ENCODE measurements around the gene LARP4B. TPM values are rescaled to one million over a fixed set of nuclear protein-coding genes. Genes with fewer than 3 reads are reported as not detected.

Gene LARP4B
- total and polyA plus RNA-seq, 2 donors (not counting 3 experiments of a cell fraction or from before 2014, with no cell fraction given) = 27.4 to 101 TPM

GRCh38 chr10:774223-774622, 157.3 kb downstream of the LARP4B start:
- FAIRE-seq = no peak
- TF ChIP-seq EZH2 (IDR thresholded peaks at IDR 0.05; ENCODE audit: borderline replicate concordance, low read depth, low read length, severe bottlenecking) (no peak), JUN (IDR thresholded peaks at IDR 0.05; ENCODE audit: borderline replicate concordance, insufficient read depth, insufficient read length, low read depth) (no peak), FOS (IDR thresholded peaks at IDR 0.05; ENCODE audit: borderline replicate concordance, insufficient read depth, low read length) (no peak), MYC (IDR thresholded peaks at IDR 0.05; ENCODE audit: low read depth, low read length) (no peak), POLR2AphosphoS5 (IDR thresholded peaks at IDR 0.05; ENCODE audit: insufficient read depth, low read depth, low read length) (no peak), MAX (IDR thresholded peaks at IDR 0.05; ENCODE audit: insufficient read depth, insufficient read length) (no peak), GATA2 (IDR thresholded peaks at IDR 0.05; ENCODE audit: insufficient read depth, insufficient read length, low read depth, low read length) (no peak)
- Histone ChIP-seq H3K27ac (ENCODE audit: insufficient read depth, low read depth, low read length) (no peak overlapping the region), H3K79me2 (ENCODE audit: control insufficient read depth, insufficient read depth, low read length) (no peaks in the 10 kb centered on the region), H3K9ac (replicated peaks; ENCODE audit: extremely low read depth, insufficient read depth, low read length) (no peak overlapping the region), H3K27me3 (ENCODE audit: control insufficient read depth in 2 of 2, insufficient read depth in 2 of 2, low read length in 2 of 2) (no peaks in the 10 kb centered on the region), H3K4me1 (ENCODE audit: control insufficient read depth, extremely low read depth, insufficient read depth, low read length) (no peaks in the 10 kb centered on the region), H3K4me3 (replicated peaks in 1 of 3; ENCODE audit: insufficient read depth in 1 of 3, low read depth in 1 of 3, low read length in 3 of 3) (no peak overlapping the region), H3K4me2 (ENCODE audit: insufficient read depth, low read length) (no peak overlapping the region), H3K36me3 (ENCODE audit: control insufficient read depth in 2 of 2, extremely low read depth in 1 of 2, insufficient read depth in 2 of 2, low read length in 2 of 2) (no peaks in the 10 kb centered on the region), H3K9me3 (replicated peaks; ENCODE audit: control insufficient read depth, insufficient read depth, low read length) (no peaks in the 10 kb centered on the region), H4K20me1 (replicated peaks; ENCODE audit: control insufficient read depth, extremely low read depth, insufficient read depth, low read length) (no peaks in the 10 kb centered on the region), H3K9me1 (replicated peaks; ENCODE audit: control insufficient read depth, extremely low read depth, insufficient read depth, low read length) (no peaks in the 10 kb centered on the region), H2AFZ (ENCODE audit: low read depth, low read length) (no peak overlapping the region)
- POLR2A ChIA-PET = no interaction called here
- intact Hi-C loops (cut with micrococcal nuclease) (no loop called here), dilution Hi-C loops (cut with MboI; ENCODE audit: extremely low pct_ligation_motif_present, low sequenced_read_pairs) (no loop called here)
- CTCF ChIA-PET = interaction anchor here (1.2 kb wide), 1 partner anchor 11 kb away, joined by 4 read pairs; no protein-coding TSS in a partner anchor
- no peak for DNase-seq (ENCODE audit: low read depth, low spot score)
- no TSS peak for BruUV-seq (replicated peaks)

- Histone ChIP-seq H3K4me2 (ENCODE audit: insufficient read depth, low read length) (no peak overlapping the region), H3K36me3 (ENCODE audit: control insufficient read depth in 2 of 2, extremely low read depth in 1 of 2, insufficient read depth in 2 of 2, low read length in 2 of 2) (no peaks in the 10 kb centered on the region), H3K9ac (replicated peaks; ENCODE audit: extremely low read depth, insufficient read depth, low read length) (no peak overlapping the region), H2AFZ (ENCODE audit: low read depth, low read length) (no peak overlapping the region), H3K9me3 (replicated peaks; ENCODE audit: control insufficient read depth, insufficient read depth, low read length) (no peaks in the 10 kb centered on the region), H3K27me3 (ENCODE audit: control insufficient read depth in 2 of 2, insufficient read depth in 2 of 2, low read length in 2 of 2) (no peaks in the 10 kb centered on the region), H4K20me1 (replicated peaks; ENCODE audit: control insufficient read depth, extremely low read depth, insufficient read depth, low read length) (no peaks in the 10 kb centered on the region), H3K9me1 (replicated peaks; ENCODE audit: control insufficient read depth, extremely low read depth, insufficient read depth, low read length) (no peaks in the 10 kb centered on the region), H3K4me3 (replicated peaks in 1 of 3; ENCODE audit: insufficient read depth in 1 of 3, low read depth in 1 of 3, low read length in 3 of 3) (no peak overlapping the region), H3K27ac (ENCODE audit: insufficient read depth, low read depth, low read length) (no peak overlapping the region), H3K79me2 (ENCODE audit: control insufficient read depth, insufficient read depth, low read length) (no peaks in the 10 kb centered on the region), H3K4me1 (ENCODE audit: control insufficient read depth, extremely low read depth, insufficient read depth, low read length) (no peaks in the 10 kb centered on the region)
- no peak for DNase-seq (ENCODE audit: low read depth, low spot score)
- TF ChIP-seq GATA2 (IDR thresholded peaks at IDR 0.05; ENCODE audit: insufficient read depth, insufficient read length, low read depth, low read length) = no peak
- no peak for TF ChIP-seq CTCF (IDR thresholded peaks at IDR 0.05; ENCODE audit: extremely low read depth in 1 of 2, insufficient read depth in 1 of 2, low read depth in 1 of 2, low read length in 2 of 2)
- TF ChIP-seq MAX (IDR thresholded peaks at IDR 0.05; ENCODE audit: insufficient read depth, insufficient read length) = no peak
- no peak for TF ChIP-seq JUN (IDR thresholded peaks at IDR 0.05; ENCODE audit: borderline replicate concordance, insufficient read depth, insufficient read length, low read depth)
- TF ChIP-seq POLR2A (IDR thresholded peaks at IDR 0.05; ENCODE audit: low read depth, low read length) = no peak
- TF ChIP-seq FOS (IDR thresholded peaks at IDR 0.05; ENCODE audit: borderline replicate concordance, insufficient read depth, low read length) = no peak
- TF ChIP-seq POLR2AphosphoS5 (IDR thresholded peaks at IDR 0.05; ENCODE audit: insufficient read depth, low read depth, low read length) = no peak
- TF ChIP-seq MYC (IDR thresholded peaks at IDR 0.05; ENCODE audit: low read depth, low read length) = no peak
- no peak for TF ChIP-seq EZH2 (IDR thresholded peaks at IDR 0.05; ENCODE audit: borderline replicate concordance, low read depth, low read length, severe bottlenecking)
- ChIA-PET POLR2A (no interaction called here), CTCF (interaction anchor here (1.2 kb wide), 1 partner anchor 11 kb away, joined by 4 read pairs; no protein-coding TSS in a partner anchor)
- BruUV-seq (replicated peaks) = no TSS peak
- intact Hi-C loops (cut with micrococcal nuclease) (no loop called here), dilution Hi-C loops (cut with MboI; ENCODE audit: extremely low pct_ligation_motif_present, low sequenced_read_pairs) (no loop called here)
- FAIRE-seq = no peak
Observed at GRCh38 chr10:773562-774161, 157.8 kb downstream of the LARP4B start.

Data from endothelial cell of umbilical vein (primary cell).